Stimulated activated CD4-positive, alpha-beta T cell treated with anti-CD3 and anti-CD28 coated beads, TNF-alpha, amount 100 ng/mL, for 1 hour (primary cell): Measurements from ENCODE around the gene SRM.
"Not testable (repeated sequence)": the region's sequence is repeated elsewhere in the genome, so short reads cannot be mapped to it uniquely, and the experiment has no call there.

Experiments
- DNase-seq, 3 donors: peaks; one replicate each; pipeline ENCODE4 v3.0.0-alpha.2; 2020; ENCODE audit warnings: low read depth in 3 of 3, low spot score in 1 of 3

The SRM gene

GRCh38 chr1:11045428-11046269 lies 14.2 kb downstream of the SRM start:
- no peak for DNase-seq

- DNase-seq: no peak
Observed at GRCh38 chr1:11044849-11045427, 14.9 kb downstream of the SRM start.

- DNase-seq: no peak
Observed at GRCh38 chr1:11044086-11044848, 15.6 kb downstream of the SRM start.

- DNase-seq: no peak
Observed at GRCh38 chr1:11042995-11043874, 16.6 kb downstream of the SRM start.

GRCh38 chr1:11042065-11042464 lies 17.8 kb downstream of the SRM start:
- no peak for DNase-seq

- no peak for DNase-seq
Observed at GRCh38 chr1:11041048-11041447, 18.8 kb downstream of the SRM start.

- DNase-seq: not testable (repeated sequence)
Observed at GRCh38 chr1:11040105-11040429, 19.8 kb downstream of the SRM start.

- DNase-seq: no peak
Observed at GRCh38 chr1:11039351-11040104, 20.3 kb downstream of the SRM start.

GRCh38 chr1:11037740-11038182 lies 22.1 kb downstream of the SRM start:
- DNase-seq: peak; percentile 75 to 84 (median 78)

- not testable (repeated sequence) for DNase-seq
Observed at GRCh38 chr1:11037019-11037739, 22.6 kb downstream of the SRM start.

- DNase-seq: no peak
Observed at GRCh38 chr1:11031624-11032262, 28.1 kb downstream of the SRM start.

GRCh38 chr1:11030865-11031264 lies 29.0 kb downstream of the SRM start:
- DNase-seq: no peak

GRCh38 chr1:11028018-11028417 lies 31.8 kb downstream of the SRM start:
- DNase-seq: no peak

GRCh38 chr1:11027316-11027715 lies 32.5 kb downstream of the SRM start:
- DNase-seq: no peak

GRCh38 chr1:11026903-11027302 lies 32.9 kb downstream of the SRM start:
- DNase-seq: no peak

- DNase-seq: no peak
Observed at GRCh38 chr1:11026052-11026451, 33.8 kb downstream of the SRM start.

GRCh38 chr1:11025618-11026017 lies 34.2 kb downstream of the SRM start:
- DNase-seq: no peak

GRCh38 chr1:11024874-11025203 lies 35.0 kb downstream of the SRM start:
- no peak for DNase-seq

- DNase-seq: no peak
Observed at GRCh38 chr1:11024154-11024873, 35.5 kb downstream of the SRM start.
